Stimulated activated CD8-positive, alpha-beta memory T cell treated with anti-CD3 and anti-CD28 coated beads, Interleukin-7, amount 100 ng/mL, for 4 hours (primary cell): ENCODE measurements around the gene MZF1.
A peak's percentile ranks its signal among the peaks of the same experiment; 100 is the strongest.
"Not testable (repeated sequence)": the region's sequence is repeated elsewhere in the genome, so short reads cannot be mapped to it uniquely, and the experiment has no call there.

Experiments used
- DNase-seq, 2 donors: peaks; one replicate each; pipeline ENCODE4 v3.0.0-alpha.2; 2020; ENCODE audit warnings: low read depth in 2 of 2

The MZF1 gene

DNA sequence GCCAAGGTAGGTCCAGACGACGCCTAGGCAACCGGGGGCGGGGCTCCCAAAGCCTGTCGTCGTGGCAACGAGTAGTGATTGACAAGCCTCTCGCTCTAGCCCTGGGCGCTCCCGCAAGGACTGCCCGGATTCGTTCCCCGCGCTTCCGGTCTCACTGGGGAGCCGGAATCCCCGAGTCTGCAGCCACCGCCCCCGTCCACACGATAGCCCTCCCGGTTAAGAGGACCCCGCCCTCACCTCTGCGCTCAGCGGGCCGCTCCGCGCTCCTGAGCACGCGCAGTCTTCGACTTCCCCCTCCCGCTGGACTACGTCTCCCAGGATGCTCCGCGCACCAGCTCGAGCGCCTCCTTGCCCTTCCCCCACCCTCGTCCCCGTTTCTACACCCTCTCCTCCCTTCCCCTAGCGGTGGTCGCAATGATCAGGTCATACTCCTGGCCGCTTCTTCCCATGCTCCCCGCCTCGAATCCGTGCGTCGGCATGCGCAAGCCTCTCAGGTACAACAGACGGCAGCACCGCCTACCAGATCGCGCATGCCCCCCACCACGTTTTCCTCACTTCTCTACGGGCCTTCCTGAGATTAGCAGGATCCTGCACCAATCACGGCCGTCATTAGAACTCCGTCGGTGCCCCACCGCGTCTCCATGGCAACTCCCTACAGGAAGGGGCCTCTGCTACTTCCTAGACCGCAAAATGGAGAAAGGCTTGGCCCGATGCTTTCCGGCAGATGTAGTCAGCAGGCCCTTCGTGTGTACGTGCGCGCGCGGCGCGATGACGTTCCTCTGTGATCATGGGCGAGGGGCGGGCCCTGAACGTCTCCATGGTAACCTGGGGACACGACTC, at the start of gene MZF1:
Gene MZF1 (minus strand): TSS at position 518 of the 840 bp plus-strand sequence. CDS start 1,946 bp downstream, outside the sequence.
- DNase-seq, result peak; percentile 100

DNA sequence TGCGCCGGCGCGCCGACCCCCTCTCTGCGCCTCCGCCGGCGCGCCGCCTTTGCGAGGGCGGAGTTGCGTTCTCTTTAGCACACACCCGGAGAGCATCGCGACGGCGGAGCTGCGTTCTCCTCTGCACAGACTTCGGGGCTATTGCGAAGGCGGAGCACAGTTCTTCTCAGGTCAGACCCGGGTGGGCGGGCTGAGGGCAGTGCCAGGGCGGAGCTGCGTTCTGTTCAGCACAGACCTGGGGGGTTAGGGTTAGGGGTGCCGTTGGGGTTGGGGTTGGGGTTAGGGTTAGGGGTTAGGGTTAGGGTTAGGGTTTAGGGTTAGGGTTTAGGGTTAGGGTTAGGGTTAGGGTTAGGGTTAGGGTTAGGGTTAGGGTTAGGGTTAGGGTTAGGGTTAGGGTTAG, 34.1 kb upstream of the MZF1 start:
- not testable (repeated sequence) for DNase-seq

DNA sequence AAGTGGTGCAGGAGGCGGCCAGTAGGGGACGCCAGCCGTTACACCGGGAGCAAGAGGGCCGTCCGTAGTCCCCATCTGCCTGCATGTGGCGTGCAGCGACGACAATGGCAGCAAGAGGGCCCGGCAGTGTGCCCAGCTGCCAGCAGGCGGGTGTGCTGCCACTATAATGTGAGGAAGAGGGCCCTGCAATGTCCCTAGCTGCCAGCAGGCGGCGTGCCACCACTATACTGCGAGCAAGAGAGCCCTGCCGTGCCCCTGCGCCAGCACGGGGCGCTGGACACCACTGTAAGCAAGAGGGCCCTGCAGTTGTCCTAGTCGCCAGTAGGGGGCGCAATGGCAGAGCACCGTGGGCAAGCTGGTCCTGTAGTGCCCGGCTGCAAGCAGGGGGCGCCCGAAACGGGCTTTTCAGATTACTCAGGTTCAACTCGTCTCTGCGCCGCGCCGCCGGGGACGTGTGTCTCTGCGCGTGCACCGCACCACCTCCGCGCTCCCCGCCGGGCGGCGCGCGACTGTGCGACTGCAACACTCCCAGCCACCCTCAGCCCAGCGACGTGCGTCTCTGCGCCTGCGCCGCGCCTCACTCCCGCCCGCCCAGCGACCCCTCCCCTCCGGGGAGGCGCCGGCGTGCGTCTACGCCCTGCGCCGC, 33.2 kb upstream of the MZF1 start:
- DNase-seq, result not testable (repeated sequence)

DNA sequence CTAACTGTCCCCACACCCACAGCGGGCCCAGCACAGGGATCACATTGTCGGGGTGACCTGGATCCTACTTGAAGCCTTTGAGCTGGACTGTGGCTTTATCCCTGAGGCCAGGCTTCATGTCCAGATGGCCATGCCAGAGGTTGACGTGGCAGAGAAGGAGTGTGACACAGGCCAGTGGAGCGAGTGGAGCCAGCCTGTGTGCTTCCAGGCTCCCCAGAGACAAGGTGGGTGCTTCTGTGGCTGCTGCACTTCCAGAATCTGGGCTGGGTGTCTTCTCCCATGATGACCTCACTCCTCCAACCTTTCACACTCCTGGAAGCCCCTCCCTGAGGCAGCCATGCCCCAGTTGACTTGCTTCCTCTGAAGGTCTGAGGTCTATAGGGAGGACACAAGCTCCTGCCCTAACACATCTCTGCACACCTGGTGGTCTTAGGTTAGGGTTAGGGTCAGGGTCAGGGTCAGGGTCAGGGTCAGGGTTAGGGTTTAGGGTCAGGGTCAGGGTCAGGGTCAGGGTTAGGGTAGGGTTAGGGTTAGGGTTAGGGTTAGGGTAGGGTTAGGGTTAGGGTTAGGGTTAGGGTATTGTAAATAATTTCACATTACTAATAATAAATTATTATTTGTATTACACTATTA, 13.1 kb upstream of the MZF1 start:
- DNase-seq, result no peak

GRCh38 chr19:58585442-58586132, 12.5 kb upstream of the MZF1 start:
- no peak for DNase-seq

DNA sequence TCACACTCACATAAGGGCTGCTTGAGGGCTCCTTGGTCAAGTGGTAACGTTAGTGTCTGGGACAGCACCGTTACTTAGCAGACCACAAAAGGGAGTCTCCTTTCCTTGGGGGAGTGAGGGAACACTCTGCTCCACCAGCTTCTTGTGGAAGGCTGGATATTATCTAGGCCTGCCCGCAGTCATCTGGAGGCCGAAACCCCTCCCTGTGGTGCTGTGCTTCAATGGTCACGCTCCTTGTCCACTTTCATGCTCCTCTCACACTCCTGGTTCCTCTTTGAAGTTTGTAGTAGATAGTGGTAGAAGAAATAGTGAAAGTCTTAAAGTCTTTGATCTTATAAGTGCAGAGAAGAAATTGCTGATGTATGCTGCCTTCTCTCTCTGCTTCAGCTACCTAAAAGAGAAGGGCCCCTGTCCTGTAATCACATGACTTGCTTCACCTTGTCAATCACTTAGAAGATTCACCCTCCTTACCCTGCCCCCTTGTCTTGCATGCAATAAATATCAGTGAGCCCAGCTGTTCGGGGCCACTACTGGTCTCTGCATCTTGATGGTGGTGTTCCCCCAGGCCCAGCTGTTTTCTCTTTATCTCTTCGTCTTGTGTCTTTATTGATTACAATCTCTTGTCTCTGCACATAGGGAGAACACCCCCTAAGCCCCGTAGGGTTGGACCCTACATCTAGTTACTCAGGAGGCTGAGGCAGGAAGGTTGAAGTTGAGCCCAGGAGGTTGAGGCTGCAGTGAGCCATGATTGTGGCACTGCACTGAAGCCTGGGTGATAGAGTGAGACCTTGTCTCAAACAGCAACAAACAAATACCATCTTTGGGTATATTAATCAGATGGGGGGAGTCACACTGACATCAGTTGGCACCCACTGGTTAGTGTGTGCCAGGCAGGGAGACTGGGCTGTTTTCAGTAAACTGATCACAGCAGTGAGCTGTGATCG, 11.6 kb upstream of the MZF1 start:
- DNase-seq, result no peak

GRCh38 chr19:58582985-58583384, 9.8 kb upstream of the MZF1 start:
- no peak for DNase-seq

GRCh38 chr19:58581227-58582141, 8.3 kb upstream of the MZF1 start:
- peak; percentile 79 to 81 for DNase-seq

- no peak for DNase-seq
Measured at GRCh38 chr19:58579473-58580142, 6.5 kb upstream of the MZF1 start.

DNA sequence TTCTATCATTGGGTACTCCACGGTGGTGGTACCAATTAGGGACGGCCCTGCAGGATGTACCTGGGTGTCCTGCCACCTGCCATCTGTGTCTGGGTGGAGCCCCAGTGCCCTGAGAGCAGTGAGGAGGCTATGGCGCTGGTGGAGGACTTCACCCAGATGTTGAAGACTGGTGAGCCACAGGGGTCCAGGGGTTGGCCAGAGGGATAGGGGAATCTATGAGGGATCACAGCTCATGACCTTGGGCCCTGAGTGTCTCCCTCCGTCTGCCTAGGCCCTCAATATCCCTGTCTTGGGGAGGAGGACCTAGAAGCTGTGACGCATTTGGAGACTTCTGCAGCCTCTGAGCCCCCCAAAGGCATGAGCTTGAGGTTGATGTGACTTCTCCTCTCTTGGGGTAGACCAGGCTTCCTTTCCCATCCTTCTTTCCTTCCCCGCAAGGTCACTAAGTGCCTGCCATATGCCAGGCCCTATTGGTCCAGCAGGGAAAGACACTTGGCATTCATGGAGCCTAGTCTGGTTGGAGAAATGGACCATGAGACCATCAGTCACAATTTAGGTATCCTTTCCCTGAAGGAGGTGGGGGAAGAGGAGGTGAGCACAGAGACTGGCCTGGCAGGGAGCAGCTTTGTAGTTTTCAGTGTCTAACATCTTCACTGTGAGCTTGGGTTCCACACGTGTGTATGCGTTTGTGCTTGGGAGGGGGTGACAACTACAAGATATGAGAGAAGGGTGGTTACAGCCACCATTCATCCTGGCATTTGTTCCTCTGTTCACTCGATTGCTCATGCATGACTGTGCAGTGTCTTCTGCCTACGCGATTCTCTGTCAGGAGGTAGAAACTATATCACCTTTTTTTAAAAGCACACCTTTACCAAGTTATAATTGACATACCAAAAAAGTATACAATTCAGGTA, 5.1 kb upstream of the MZF1 start:
- DNase-seq, result no peak

DNA sequence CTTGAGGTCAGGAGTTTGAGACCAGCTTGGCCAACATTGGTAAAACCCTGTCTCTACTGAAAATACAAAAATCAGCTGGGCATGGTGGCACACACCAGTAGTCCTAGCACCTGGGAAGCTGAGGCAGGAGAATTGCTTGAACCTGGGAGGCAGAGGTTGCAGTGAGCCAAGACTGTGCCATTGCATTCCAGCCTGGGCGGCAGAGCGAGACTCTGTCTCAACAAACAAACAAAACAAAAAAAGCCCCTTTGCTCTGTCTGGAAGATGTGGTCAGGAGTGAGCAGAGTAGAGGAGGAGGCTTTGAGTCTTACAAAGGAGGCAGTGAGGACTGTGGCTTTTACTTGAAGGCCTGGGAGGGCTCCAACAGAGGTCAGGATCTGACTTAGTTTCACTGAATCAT, 4.4 kb upstream of the MZF1 start:
- not testable (repeated sequence) for DNase-seq

DNA sequence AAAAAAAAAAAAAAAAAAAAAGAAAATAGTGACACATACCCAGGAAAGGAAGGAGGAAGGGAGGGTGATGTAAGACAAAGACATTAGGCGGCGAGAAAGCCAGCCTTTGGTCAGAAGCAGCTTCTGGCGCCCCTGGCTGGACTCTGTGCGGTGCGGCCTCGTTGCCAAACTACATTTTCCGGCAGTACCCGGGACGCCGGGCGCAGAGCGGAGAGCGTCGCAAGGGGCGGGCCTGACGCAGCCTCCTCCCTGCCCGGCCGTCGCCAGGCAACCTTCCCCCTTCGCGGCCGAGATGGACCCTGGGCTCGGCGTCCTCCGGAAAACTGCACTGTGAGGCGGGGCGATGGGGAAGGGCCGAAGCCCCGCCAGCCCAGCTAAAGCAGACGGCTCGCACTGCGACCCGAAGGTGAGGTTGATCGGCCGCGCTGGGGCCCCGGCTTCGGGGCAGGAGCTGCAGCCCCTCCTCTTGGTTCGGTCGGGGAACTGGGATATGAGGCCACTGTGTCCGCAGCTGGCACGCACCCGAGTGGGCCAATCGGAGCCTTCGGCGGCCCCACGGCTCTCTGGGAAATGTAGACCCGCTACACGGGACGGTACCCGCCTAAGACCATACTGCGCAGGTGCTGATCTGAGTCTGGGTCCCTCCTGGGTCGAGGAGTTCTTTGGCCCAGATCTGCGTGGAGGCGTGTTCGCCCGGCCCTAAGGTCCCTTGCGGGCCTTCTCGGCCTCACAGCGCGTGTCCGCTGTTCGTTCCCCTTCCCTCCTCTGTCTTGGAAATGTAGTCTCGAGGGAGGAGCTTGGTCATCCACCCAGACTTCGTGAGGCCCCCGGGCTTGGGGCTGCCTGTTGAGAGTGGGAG, 2.3 kb upstream of the MZF1 start:
- DNase-seq, result peak in 1 of 2 donors; percentile 72

DNA sequence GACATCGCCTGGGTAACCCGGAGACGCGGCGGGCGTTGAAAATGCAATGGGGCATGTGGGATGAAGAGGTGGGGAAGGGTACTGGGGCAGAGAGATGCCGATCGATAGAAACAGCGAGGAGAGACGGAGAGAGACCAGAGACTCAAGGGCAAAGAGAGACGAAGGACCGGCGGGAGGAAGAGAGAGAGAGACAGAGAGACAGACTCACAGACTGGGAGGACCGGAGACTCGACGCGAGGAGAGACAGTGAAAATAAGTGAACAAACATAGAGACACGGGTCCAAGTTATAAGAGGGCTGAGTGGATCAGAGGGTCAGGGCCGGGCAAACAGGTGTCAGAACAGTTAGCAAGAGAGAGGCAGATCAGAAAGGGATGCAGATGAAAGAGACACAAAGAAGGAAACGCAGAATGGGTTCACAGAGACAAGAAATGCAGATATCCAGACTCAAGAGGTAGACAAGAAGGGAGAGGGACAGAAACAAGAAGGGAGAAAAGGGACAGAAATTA, 576 bp upstream of the MZF1 start:
- DNase-seq, result no peak

DNA sequence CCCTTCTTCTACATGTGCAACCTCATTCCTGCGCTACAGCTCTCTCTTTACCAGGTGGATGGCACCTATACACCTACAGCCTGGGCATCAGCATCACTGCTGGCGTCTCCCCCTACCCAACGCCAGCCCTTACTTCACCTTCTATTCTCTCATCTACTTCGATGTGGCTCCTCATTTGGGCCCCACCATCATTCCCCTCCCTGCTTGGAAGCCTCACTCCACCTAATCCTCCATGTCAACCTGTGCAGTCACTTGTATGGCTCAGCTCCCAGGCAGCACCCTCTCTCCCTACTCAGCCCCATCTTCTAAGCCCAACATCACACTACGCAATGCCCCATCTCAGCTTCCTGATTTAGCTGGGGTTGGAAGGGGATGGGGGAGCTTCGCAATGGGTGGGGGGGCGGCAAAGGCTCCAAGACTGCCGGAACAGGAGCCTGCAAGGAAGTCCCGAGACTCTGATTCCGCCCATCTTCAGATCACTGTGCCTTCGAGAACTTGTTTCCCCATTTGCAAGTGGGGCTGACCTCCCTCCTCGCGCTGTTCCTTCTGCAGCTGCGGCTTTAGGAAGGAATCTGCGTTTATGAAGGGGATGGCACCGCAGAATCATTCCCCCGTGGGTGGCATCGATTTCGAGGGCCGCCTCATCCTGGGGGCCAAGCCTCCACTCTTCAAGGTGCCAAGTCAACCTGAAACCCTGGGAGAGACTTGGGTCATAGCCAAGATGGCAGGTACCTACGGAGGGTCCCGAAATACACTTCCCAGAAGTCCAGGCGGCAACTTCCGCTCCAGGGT, 913 bp downstream of the MZF1 start:
- no peak for DNase-seq

DNA sequence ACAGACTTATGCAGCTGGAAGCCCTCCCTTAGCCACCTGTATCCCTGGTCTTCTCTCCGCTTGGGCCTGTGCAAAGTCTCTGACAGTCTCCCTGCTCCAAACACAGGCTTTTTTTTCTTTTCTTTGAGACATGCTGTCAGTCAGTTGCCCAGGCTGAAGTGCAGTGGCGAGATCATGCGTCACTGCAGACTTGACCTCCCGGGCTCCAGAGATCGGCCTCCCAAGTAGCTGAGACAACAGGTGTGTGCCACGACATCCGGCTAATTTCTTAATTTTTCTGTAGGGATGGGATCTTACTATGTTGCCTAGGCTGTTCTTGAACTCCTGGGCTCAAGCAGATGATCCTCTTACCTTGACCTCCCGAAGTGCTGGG, 1.6 kb downstream of the MZF1 start:
- no peak for DNase-seq
